ENCODE results near the gene WRAP53. TPM values are rescaled to one million over a fixed set of nuclear protein-coding genes. Genes with fewer than 3 reads are reported as not detected.

WRAP53 gene
- total RNA-seq, 2 experiments from 2014 or later, result 24.8 to 30.7 TPM

- ChIA-PET POLR2A (no interaction called here), CTCF (ENCODE audit: unreplicated experiment) (no interaction called here)
- Histone ChIP-seq H4K20me1 (ENCODE audit: insufficient read depth, low read length) (no peaks in the 10 kb centered on the region), H3K4me3 (ENCODE audit: low read depth, low read length, poor library complexity, severe bottlenecking) (no peak overlapping the region), H3K36me3 (ENCODE audit: insufficient read depth, low read length) (no peaks in the 10 kb centered on the region), H2AFZ (ENCODE audit: low read length) (no peak overlapping the region), H3K4me2 (ENCODE audit: low read length) (no peak overlapping the region), H3K79me2 (ENCODE audit: insufficient read depth, low read depth, low read length) (no peaks in the 10 kb centered on the region), H3K27ac (ENCODE audit: low read depth, low read length, poor library complexity, severe bottlenecking) (no peak overlapping the region), H3K9me2 (ENCODE audit: insufficient read depth, low read length) (no peaks in the 10 kb centered on the region), H3K4me1 (ENCODE audit: insufficient read depth, low read length, poor library complexity, severe bottlenecking) (no peaks in the 10 kb centered on the region), H3K9me3 (ENCODE audit: low read length) (no peaks in the 10 kb centered on the region)
- intact Hi-C loops (cut with micrococcal nuclease; ENCODE audit: unreplicated experiment), result no loop called here
- DNase-seq (ENCODE audit: low spot score), result no peak
- TF ChIP-seq EZH2phosphoT487 (IDR thresholded peaks at IDR 0.05; ENCODE audit: borderline replicate concordance, low read depth, low read length), result no peak
- TF ChIP-seq, protein P1, sequence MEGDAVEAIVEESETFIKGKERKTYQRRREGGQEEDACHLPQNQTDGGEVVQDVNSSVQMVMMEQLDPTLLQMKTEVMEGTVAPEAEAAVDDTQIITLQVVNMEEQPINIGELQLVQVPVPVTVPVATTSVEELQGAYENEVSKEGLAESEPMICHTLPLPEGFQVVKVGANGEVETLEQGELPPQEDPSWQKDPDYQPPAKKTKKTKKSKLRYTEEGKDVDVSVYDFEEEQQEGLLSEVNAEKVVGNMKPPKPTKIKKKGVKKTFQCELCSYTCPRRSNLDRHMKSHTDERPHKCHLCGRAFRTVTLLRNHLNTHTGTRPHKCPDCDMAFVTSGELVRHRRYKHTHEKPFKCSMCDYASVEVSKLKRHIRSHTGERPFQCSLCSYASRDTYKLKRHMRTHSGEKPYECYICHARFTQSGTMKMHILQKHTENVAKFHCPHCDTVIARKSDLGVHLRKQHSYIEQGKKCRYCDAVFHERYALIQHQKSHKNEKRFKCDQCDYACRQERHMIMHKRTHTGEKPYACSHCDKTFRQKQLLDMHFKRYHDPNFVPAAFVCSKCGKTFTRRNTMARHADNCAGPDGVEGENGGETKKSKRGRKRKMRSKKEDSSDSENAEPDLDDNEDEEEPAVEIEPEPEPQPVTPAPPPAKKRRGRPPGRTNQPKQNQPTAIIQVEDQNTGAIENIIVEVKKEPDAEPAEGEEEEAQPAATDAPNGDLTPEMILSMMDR (conservative IDR thresholded peaks at IDR 0.05; ENCODE audit: low read length), result no peak
- no TSS peak for BruUV-seq (replicated peaks)
These were observed 33.3 kb upstream of the WRAP53 start for GRCh38 chr17:7654832-7655540.

DNA sequence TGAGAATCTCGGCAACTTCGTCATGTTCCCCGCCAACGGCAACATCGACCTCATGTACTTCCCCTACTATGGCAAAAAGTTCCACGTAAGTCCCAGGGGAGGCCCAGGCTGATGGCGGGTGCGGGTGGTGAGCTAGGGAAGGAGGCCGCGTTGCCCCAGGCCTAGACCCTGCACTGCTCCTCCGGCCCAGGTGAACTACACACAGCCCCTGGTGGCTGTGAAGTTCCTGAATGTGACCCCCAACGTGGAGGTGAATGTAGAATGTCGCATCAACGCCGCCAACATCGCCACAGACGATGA lies 32.8 kb upstream of the WRAP53 start:
- intact Hi-C loops (cut with micrococcal nuclease; ENCODE audit: unreplicated experiment), result no loop called here
- Histone ChIP-seq H2AFZ (ENCODE audit: low read length) (no peak overlapping the region), H3K36me3 (ENCODE audit: insufficient read depth, low read length) (no peaks in the 10 kb centered on the region), H3K9me2 (ENCODE audit: insufficient read depth, low read length) (no peaks in the 10 kb centered on the region), H3K9me3 (ENCODE audit: low read length) (no peaks in the 10 kb centered on the region), H3K4me3 (ENCODE audit: low read depth, low read length, poor library complexity, severe bottlenecking) (no peak overlapping the region), H3K27ac (ENCODE audit: low read depth, low read length, poor library complexity, severe bottlenecking) (no peak overlapping the region), H3K4me2 (ENCODE audit: low read length) (no peak overlapping the region), H4K20me1 (ENCODE audit: insufficient read depth, low read length) (no peaks in the 10 kb centered on the region), H3K79me2 (ENCODE audit: insufficient read depth, low read depth, low read length) (no peaks in the 10 kb centered on the region), H3K4me1 (ENCODE audit: insufficient read depth, low read length, poor library complexity, severe bottlenecking) (no peaks in the 10 kb centered on the region)
- DNase-seq (ENCODE audit: low spot score), result no peak
- BruUV-seq (replicated peaks), result no TSS peak
- TF ChIP-seq EZH2phosphoT487 (IDR thresholded peaks at IDR 0.05; ENCODE audit: borderline replicate concordance, low read depth, low read length), result no peak
- TF ChIP-seq, protein P1 (conservative IDR thresholded peaks at IDR 0.05; ENCODE audit: low read length), result no peak
- CTCF ChIA-PET (ENCODE audit: unreplicated experiment), result no interaction called here
- POLR2A ChIA-PET, result no interaction called here

- no peak overlapping the region for H2AFZ ChIP-seq (ENCODE audit: low read length)
- intact Hi-C loops (cut with micrococcal nuclease; ENCODE audit: unreplicated experiment), result no loop called here
- H4K20me1 ChIP-seq (ENCODE audit: insufficient read depth, low read length), result no peaks in the 10 kb centered on the region
- H3K9me2 ChIP-seq (ENCODE audit: insufficient read depth, low read length), result no peaks in the 10 kb centered on the region
- no peaks in the 10 kb centered on the region for H3K79me2 ChIP-seq (ENCODE audit: insufficient read depth, low read depth, low read length)
- no peaks in the 10 kb centered on the region for H3K9me3 ChIP-seq (ENCODE audit: low read length)
- H3K4me2 ChIP-seq (ENCODE audit: low read length), result no peak overlapping the region
- DNase-seq (ENCODE audit: low spot score), result no peak
- no peaks in the 10 kb centered on the region for H3K4me1 ChIP-seq (ENCODE audit: insufficient read depth, low read length, poor library complexity, severe bottlenecking)
- TF ChIP-seq, protein P1 (conservative IDR thresholded peaks at IDR 0.05; ENCODE audit: low read length), result no peak
- no peak for TF ChIP-seq EZH2phosphoT487 (IDR thresholded peaks at IDR 0.05; ENCODE audit: borderline replicate concordance, low read depth, low read length)
- ChIA-PET CTCF (ENCODE audit: unreplicated experiment) (no interaction called here), POLR2A (interaction anchor here (0.6 to 0.7 kb wide), 2 partner anchors 138 to 203 kb away, joined by 3 to 4 read pairs; no protein-coding TSS in a partner anchor)
- H3K27ac ChIP-seq (ENCODE audit: low read depth, low read length, poor library complexity, severe bottlenecking), result no peak overlapping the region
- no peaks in the 10 kb centered on the region for H3K36me3 ChIP-seq (ENCODE audit: insufficient read depth, low read length)
- no peak overlapping the region for H3K4me3 ChIP-seq (ENCODE audit: low read depth, low read length, poor library complexity, severe bottlenecking)
- no TSS peak for BruUV-seq (replicated peaks)
These were observed 31.2 kb upstream of the WRAP53 start for GRCh38 chr17:7656958-7657609.
